Measurements from ENCODE around the gene VENTX.

The VENTX gene

DNA sequence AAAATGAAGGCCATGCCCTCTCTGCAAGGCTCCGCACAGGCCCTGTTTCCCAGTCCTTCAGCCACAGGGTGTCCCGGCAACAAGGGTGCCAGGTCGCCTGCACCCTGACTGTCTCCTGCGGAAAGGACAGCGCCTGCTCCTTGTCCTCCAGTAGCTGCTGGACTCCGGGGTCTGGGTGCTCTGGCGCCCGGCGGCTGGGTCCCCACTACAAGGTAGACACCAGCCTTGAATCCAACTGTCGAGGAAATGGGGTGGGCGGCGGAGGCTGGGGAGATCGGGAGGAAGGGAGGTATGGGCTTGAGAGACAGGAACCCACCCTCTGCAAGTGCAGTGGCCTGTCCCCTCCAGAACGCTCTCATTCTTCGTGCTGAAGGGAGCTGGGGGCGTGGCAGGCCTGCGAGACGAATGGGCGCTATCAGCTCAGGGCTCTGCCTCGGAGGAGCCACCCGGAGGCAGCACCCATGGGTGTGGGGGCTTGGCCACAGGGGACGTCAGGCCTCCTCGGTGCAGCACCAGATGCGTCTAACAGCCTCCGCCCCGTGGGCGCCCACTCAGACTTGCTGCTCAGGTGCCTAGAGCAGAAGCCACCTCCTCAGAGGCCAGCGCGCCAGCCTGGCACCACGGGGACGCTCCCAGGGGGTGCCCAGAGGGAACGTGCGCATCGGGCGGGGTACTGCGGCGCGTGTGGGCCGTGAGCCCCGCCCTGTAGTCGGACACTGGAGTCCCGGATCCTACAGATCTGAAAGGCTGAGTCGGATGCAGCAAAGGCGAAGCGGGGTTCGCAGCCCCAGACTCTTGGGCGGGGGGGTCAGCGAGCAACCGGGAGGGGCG is 23.5 kb downstream of the VENTX start (continued):
- TF ChIP-seq, protein P1, sequence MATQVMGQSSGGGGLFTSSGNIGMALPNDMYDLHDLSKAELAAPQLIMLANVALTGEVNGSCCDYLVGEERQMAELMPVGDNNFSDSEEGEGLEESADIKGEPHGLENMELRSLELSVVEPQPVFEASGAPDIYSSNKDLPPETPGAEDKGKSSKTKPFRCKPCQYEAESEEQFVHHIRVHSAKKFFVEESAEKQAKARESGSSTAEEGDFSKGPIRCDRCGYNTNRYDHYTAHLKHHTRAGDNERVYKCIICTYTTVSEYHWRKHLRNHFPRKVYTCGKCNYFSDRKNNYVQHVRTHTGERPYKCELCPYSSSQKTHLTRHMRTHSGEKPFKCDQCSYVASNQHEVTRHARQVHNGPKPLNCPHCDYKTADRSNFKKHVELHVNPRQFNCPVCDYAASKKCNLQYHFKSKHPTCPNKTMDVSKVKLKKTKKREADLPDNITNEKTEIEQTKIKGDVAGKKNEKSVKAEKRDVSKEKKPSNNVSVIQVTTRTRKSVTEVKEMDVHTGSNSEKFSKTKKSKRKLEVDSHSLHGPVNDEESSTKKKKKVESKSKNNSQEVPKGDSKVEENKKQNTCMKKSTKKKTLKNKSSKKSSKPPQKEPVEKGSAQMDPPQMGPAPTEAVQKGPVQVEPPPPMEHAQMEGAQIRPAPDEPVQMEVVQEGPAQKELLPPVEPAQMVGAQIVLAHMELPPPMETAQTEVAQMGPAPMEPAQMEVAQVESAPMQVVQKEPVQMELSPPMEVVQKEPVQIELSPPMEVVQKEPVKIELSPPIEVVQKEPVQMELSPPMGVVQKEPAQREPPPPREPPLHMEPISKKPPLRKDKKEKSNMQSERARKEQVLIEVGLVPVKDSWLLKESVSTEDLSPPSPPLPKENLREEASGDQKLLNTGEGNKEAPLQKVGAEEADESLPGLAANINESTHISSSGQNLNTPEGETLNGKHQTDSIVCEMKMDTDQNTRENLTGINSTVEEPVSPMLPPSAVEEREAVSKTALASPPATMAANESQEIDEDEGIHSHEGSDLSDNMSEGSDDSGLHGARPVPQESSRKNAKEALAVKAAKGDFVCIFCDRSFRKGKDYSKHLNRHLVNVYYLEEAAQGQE (tag by site-specific recombination; IDR thresholded peaks at IDR 0.05), result no peak
- TF ChIP-seq ZNF580 (tag by site-specific recombination; IDR thresholded peaks at IDR 0.05) (no peak), ZNF335 (tag by site-specific recombination; conservative IDR thresholded peaks at IDR 0.05) (peak; percentile 50; the same call in 1 of the 2 replicates), MEIS1 (CRISPR knock-in tag; IDR thresholded peaks at IDR 0.05; ENCODE audit: borderline replicate concordance) (no peak), PATZ1 (tag by site-specific recombination; IDR thresholded peaks at IDR 0.05) (peak; percentile 69), ZBTB44 (tag by site-specific recombination; IDR thresholded peaks at IDR 0.05) (no peak), ZNF341 (tag by site-specific recombination; IDR thresholded peaks at IDR 0.05; ENCODE audit: low read depth) (no peak), YY2 (tag by site-specific recombination; IDR thresholded peaks at IDR 0.05) (no peak), ZBTB20 (tag by site-specific recombination; IDR thresholded peaks at IDR 0.05) (peak; percentile 12; the same call in 1 of the 2 replicates), ELK4 (IDR thresholded peaks at IDR 0.05; ENCODE audit: borderline replicate concordance, low read depth, low read length) (no peak), ZXDB (tag by site-specific recombination; IDR thresholded peaks at IDR 0.05) (peak; percentile 67), ZNF391 (tag by site-specific recombination; IDR thresholded peaks at IDR 0.05; ENCODE audit: borderline replicate concordance, low read depth) (no peak), EGR2 (tag by site-specific recombination; IDR thresholded peaks at IDR 0.05; ENCODE audit: low read depth) (peak; percentile 70), ZNF701 (tag by site-specific recombination; IDR thresholded peaks at IDR 0.05) (no peak), ZNF404 (tag by site-specific recombination; IDR thresholded peaks at IDR 0.05) (no peak), ZIC2 (tag by site-specific recombination; IDR thresholded peaks at IDR 0.05) (peak; percentile 87), ZFHX2 (tag by site-specific recombination; conservative IDR thresholded peaks at IDR 0.05) (peak; percentile 75), PRDM1 (tag by site-specific recombination; IDR thresholded peaks at IDR 0.05) (no peak), ZBTB26 (tag by site-specific recombination; optimal IDR thresholded peaks at IDR 0.05) (peak; percentile 81), KLF16 (tag by site-specific recombination; IDR thresholded peaks at IDR 0.05) (0 out of 2 replicates have a peak, but pooled peaks have one; percentile 32), KLF1 (tag by site-specific recombination; IDR thresholded peaks at IDR 0.05) (peak; percentile 88), GLIS1 (tag by site-specific recombination; IDR thresholded peaks at IDR 0.05) (peak; percentile 94), HOXA7 (CRISPR knock-in tag; IDR thresholded peaks at IDR 0.05; ENCODE audit: borderline replicate concordance) (no peak), ZEB2 (tag by site-specific recombination; IDR thresholded peaks at IDR 0.05) (peak; percentile 11; the same call in 1 of the 2 replicates)
- TF ChIP-seq, protein P2, sequence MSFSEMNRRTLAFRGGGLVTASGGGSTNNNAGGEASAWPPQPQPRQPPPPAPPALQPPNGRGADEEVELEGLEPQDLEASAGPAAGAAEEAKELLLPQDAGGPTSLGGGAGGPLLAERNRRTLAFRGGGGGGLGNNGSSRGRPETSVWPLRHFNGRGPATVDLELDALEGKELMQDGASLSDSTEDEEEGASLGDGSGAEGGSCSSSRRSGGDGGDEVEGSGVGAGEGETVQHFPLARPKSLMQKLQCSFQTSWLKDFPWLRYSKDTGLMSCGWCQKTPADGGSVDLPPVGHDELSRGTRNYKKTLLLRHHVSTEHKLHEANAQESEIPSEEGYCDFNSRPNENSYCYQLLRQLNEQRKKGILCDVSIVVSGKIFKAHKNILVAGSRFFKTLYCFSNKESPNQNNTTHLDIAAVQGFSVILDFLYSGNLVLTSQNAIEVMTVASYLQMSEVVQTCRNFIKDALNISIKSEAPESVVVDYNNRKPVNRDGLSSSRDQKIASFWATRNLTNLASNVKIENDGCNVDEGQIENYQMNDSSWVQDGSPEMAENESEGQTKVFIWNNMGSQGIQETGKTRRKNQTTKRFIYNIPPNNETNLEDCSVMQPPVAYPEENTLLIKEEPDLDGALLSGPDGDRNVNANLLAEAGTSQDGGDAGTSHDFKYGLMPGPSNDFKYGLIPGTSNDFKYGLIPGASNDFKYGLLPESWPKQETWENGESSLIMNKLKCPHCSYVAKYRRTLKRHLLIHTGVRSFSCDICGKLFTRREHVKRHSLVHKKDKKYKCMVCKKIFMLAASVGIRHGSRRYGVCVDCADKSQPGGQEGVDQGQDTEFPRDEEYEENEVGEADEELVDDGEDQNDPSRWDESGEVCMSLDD (tag by site-specific recombination; IDR thresholded peaks at IDR 0.05), result peak; percentile 73; the same call in 1 of the 2 replicates
